ENCODE results near the gene FAM156A.
"Not testable (repeated sequence)": the region's sequence is repeated elsewhere in the genome, so short reads cannot be mapped to it uniquely, and the experiment has no call there.

DNA sequence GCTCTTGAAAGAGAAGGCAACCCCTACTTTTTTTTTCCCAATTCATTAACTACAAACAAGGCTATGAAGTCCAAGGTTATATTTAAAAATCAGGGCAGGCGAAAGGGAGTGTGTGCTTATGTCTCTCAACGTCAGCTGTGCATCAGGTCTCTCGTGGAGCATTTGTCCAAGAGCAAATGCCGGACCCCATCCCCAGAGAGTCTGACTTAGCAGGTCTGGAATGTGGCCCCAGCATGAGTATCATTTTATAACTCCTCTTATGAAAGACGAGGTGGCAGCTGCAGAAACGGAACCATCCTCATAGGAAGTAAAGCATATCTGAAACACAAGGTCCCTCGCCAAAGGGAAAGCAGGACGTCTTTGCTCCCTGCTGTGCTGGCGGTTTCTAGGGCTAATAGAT is 44.6 kb downstream of the FAM156A start:
- not testable (repeated sequence) for TF ChIP-seq POLR2A (IDR thresholded peaks at IDR 0.05)
- TF ChIP-seq, protein P1, sequence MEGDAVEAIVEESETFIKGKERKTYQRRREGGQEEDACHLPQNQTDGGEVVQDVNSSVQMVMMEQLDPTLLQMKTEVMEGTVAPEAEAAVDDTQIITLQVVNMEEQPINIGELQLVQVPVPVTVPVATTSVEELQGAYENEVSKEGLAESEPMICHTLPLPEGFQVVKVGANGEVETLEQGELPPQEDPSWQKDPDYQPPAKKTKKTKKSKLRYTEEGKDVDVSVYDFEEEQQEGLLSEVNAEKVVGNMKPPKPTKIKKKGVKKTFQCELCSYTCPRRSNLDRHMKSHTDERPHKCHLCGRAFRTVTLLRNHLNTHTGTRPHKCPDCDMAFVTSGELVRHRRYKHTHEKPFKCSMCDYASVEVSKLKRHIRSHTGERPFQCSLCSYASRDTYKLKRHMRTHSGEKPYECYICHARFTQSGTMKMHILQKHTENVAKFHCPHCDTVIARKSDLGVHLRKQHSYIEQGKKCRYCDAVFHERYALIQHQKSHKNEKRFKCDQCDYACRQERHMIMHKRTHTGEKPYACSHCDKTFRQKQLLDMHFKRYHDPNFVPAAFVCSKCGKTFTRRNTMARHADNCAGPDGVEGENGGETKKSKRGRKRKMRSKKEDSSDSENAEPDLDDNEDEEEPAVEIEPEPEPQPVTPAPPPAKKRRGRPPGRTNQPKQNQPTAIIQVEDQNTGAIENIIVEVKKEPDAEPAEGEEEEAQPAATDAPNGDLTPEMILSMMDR (IDR thresholded peaks at IDR 0.05), result not testable (repeated sequence)
